GM11168 (cell line): Measurements from ENCODE around the gene TRIM71.
"Not testable (repeated sequence)": the region's sequence is repeated elsewhere in the genome, so short reads cannot be mapped to it uniquely, and the experiment has no call there.

Source experiments
- in situ Hi-C: fragments of 300-500 bp; cut with MboI; formaldehyde crosslinking; loops from one replicate; pipeline ENCODE4 v1.12.0; 2022; ENCODE audit warnings: low sequenced_read_pairs; ENCODE audit not compliant: unreplicated experiment

Gene TRIM71

DNA sequence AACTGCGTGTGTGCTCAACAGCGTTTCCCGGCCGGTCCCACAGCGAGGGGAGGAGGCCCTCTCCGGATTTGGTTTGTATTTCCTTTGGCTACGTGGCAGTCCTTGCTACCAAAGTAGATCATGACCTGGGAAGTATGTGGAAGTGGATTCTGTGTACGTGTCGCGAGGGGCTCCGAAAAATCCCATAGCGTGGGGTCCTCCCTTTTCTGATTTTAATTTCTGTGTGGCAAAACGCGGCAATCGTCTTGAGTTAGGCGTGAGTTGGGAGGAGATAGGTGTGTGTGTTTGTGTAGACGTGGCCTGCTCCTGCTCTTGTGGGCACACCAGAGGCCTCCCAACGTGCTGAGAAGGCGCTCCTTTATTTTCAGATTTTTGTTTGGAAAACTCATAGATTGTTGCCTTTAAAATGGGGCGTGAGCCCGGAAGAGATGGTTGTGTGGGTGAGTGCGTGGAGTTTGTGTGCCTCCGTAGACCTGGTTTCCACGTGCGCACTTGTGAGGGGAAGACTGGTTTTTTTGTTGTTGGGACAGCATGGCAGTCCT is 1.2 kb downstream of the TRIM71 start:
- in situ Hi-C loops = no loop called here

DNA sequence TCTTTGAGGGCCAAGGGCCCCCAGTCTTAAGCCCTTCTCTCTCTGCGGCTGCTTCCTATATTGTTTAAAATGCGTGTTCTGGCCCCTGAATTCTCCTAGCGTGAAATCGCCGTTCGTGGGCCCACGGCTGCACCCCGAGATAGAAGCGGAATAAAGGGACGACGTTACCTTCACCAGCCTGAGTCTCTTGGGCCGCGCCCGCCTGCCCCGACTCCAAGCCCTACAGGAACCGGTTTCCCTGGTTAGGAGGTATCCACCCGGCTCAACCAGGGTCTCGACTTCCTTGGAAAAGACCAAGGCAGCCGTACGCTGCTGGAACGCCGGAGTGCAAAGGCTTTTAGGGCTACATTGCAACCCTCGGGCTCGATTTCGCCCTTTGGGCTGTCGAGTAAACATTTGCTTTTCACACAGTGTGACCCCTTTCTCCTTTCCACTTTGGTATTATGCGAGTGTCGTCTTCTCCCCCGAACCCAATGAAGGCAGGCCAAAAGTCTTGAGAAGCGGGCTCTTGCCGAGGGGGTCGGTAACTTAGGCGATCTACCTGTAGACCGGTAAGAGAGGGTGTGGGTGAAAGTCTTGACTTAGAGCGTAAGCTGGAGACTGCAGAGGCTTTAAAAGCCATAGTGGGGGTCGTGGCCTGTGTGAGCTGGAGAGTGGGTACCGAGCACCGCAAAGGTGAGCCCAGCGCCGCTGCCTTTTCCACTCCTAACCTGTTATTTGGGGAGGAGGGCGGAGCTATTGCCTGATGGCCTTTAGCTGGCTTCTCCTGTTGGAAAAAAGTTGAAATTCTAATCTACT is 2.0 kb downstream of the TRIM71 start:
- in situ Hi-C loops = no loop called here

DNA sequence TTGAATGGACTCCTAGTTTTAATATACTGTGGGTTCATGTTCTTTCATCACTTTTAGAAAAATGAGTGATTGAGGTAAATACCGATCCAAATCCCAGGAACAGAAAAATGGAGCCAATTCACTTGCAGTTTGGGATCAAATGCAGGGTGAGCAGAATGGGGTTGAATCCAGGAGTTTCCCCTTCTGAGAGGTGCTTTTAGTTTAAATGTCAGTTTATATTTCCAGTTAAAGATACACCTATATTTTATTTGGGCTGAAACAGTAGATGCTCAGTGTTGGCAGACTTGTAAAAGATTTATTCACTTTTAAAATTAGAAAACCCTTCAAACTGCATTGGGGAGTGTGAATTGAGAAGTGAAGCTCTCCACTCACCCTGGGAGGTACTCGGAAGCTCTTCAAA is 2.6 kb downstream of the TRIM71 start:
- in situ Hi-C loops = no loop called here

DNA sequence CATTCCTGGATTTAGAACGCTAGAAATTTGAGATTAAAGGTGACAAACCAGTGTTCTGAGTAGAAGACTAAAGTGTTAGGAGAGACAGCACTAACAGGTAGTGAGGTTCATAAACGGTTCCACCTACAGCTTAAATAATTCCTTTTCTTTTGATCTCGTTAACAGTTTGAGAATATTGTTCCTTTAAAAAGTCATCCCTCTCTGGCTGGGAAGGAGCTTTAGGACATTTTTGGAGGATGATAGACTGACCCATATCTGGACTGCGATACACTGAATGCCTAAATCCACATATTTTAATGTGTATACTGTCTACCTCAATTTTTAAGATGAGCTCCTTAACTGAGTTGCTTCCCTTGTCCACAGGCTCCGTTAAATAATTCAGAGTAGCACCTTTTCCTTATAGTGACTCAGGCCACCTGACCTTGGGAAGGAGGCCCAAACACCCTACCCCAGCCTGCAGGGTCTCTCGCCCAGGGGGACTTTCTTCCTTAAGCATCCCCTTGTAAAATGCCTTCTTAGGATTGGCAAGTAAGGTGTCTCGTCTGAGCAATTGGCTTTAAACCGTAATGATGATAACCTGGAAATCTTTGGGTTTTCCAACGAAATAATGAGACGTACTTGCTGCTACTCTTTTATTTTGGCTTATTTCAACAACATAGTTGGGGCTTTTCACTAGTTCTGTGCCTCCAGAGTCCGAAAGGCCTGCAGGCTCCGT is 3.3 kb downstream of the TRIM71 start:
- in situ Hi-C loops = no loop called here

DNA sequence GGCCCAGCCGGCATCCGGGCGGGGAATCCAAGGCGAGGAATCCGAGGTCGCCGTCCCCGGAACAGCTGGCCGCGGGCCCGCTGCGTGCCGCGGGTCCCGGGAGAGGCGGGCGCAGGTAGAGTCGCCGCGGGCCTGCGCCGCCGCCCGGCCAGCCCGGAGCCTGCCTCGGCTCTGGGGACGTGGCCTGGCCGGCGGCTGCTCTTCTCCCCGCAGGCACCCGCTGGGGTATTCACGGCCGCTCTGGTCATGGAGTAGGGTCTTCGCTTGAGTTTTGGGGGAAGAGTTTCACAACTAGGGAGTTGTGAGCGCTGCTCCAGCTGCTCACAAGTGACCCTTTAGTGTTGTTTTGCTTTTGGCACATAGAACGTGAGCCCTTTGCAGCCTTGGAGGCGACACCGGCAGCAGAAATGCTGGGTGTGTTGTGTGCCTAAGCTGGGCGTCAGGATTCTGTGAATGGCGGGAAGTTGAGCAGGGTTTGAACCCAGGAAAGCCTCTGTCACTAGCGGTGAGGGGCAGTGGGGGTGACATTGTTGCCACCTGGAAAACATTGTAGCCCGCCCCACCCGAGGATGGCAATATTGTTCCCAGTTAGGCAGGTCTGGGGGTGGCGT is 4.0 kb downstream of the TRIM71 start:
- in situ Hi-C loops = no loop called here

DNA sequence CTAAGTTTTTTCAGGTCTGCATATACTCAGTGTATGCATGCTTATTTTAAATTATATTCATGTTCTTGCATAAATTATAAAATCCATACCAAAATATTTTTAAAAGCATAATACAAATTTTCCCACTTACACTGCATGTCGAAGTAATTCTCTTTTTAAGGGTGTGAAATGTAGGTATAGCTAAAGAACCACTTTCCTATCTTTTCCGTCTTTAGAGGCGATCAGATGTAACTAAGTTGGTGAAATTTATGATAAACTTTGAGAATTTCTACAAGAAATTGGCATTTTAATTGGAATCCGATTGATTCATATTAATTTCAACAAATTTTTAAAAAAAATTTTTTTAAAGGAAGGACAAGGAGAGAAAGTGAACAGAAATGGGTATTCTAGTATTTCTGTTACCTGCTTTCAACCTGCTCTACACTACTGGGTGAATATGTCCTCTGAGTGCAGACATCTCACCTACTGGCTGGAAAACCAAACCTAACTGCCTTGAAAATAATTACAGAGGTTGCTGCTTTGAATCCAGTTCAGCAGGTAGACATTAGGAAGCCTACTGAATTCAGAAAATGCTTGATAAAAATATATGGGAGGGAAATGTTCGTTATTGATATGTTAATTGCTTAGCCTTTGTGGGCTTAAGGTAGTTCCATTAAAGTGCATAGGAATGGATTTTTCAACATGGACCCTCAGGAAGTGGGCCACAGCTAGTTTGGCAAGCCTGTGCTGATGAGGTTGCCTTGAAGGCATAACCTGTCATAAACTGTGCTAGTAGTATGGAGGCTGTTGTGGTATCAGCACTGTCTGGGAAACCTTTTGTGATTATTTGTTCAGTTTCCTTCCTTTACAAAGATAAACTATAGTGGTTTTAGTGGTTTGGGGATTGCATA is 5.1 kb downstream of the TRIM71 start:
- in situ Hi-C loops = no loop called here

DNA sequence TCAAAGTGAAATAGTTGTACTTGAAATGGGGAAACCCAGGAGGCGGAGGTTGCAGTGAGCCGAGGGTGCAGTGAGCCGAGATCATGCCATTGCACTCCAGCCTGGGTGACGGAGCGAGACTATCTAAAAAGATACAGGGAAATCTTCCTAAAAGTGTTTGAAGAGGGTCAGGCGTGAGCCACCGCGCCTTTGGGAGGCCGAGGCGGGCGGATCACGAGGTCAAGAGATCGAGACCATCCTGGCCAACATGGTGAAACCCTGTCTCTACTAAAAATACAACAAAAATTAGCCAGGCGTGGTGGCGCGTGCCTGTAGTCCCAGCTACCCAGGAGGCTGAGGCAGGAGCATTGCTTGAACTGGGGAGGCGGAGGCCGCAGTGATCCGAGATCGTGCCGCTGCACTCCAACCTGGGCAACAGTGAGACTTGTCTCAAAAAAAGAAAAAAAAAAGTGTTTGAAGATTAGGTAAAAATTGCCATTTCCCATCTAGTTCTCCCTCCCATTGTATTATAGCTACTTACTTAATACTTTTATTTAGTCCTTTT is 5.9 kb downstream of the TRIM71 start:
- in situ Hi-C loops = not testable (repeated sequence)

DNA sequence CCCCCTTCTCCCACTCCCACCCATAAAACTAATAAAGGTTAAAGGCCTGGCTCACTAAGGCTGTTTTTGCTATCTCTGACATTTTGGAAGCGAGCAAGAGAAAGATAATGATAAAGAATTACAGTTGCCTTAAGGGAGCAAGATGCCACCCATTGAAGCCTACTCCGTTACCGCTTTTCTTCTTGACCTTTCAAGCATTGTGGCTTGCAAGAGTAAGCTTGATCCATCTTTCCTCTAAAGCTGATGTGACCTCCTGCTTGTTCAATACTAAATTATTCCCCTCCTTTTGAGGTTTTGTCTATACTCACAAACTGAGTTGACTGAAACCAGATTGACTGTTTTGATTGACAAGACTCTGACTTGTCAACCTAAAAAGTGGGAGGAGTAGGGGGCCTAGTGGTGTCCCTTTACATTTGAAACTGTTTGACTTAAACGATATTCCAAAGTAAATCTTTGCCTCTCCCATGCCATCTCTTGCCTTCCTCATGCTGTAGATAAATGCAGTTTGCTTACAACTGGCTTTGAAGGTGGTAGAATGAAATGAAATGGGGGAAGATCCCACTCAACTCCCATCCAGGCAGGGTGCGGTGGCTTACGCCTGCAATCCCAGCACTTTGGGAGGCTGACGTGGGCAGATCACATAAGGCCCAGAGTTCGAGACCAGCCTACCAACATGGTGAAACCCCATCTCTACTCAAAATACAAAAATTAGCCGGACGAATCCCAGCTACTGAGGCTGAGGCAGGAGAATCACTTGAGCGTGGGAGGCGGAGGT is 8.0 kb downstream of the TRIM71 start:
- in situ Hi-C loops = no loop called here

DNA sequence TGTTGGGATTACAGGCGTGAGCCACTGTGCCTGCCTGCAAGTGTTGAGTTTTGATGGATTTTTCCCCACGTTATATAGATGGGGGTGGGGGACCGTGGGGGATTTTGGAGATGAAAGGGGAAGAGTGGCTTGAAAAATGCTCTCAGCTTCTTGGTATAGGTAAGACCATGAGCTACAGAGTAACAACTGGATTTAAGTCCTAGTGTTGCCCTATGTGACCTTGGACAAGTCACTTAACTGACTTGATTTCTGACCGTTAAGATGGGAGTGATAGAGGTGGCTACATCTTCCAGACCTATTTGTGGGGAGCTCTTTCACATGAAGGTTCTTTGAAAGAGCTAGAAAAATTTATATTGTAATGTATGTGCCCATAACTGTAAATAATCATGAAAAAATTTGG is 13.3 kb downstream of the TRIM71 start:
- in situ Hi-C loops = no loop called here

DNA sequence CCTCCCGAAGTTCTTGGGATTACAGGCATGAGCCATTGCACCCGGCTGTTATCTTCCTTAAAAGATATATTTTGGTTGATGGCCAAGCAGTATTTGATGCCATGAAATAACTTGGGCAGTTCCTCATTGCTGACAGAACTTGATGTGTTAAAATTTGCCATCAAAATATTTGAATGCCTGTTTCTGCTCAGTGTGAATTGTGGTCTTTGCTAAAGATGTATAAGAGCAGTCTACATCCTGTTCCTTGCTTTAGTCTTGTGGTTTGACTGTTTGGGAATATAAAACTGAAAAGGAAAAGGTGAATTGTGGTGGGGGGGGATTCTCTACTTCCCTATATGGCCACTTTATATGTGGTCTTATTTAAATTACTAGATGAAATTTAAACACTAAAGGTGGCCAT is 14.0 kb downstream of the TRIM71 start:
- in situ Hi-C loops = no loop called here

DNA sequence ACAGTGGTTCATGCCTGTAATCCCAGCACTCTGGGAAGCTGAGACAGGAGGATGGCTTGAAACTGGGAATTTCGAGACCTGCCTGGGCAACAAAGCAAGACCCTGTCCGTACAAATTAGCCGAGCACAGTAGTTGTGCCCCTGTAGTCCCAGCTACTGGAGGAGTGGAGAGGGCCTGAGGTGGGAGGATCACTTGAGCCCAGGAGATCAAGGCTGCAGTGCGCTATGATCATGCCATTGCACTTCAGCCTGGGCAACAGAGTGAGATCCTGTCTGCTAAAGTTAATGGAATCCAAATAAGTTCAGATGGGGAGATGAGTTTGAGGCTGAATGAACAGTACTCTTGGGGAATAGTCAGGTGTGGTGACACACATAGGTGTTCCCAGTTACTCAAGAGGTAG is 14.4 kb downstream of the TRIM71 start:
- in situ Hi-C loops = no loop called here

DNA sequence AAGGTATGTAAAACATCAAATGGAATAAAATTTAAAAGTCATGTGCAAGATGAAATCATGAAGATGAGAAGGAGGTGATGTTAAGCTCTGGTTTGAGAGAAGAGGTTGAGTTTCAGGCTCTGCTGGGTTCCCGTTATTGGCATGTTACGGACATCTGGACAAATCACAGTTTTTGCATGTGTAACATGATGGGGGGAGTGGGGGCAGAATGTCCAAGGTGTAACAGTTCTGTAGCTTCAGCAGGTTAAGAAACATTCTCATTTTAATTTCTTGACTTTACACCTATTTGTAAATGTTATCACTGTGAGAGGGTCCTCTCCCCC is 17.2 kb downstream of the TRIM71 start:
- in situ Hi-C loops = no loop called here

DNA sequence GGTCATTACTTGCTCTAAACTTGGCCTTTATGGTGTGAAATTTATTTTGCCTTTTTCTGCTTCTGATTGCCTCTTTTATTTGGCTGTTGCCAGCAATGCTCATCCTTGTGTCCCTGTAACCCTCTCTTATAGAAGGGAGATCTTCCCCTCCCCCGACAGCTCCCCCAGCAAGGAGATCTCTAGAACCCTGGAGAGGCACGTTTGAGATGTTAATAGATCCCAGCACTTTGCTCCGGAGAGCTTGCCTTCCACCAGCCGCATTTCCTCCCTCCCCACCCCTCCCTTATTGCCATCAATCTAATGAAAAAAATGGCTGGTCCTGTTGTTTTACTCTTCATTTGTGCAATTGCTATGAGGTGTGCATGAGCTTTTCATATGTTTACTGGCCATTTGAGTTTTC is 18.2 kb downstream of the TRIM71 start:
- in situ Hi-C loops = no loop called here

DNA sequence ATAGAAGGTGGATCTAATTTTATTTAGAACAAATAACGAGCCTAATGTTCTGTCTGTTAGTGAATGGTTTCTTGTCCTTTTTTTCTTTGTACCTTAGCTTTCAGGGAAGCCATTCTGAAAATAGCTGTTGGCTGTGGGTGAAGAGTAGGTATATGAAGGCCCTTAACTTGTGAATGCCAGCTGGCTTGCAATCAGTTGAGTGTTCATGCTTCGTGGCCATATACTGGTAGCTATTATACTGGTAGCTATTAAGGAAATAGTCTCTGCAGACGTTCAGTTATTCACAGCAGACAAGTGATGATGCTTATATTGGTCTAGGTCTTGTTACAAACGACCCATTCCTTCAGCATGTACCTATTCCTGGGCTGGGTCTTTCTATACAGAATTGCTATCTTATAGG is 18.8 kb downstream of the TRIM71 start:
- in situ Hi-C loops = no loop called here

DNA sequence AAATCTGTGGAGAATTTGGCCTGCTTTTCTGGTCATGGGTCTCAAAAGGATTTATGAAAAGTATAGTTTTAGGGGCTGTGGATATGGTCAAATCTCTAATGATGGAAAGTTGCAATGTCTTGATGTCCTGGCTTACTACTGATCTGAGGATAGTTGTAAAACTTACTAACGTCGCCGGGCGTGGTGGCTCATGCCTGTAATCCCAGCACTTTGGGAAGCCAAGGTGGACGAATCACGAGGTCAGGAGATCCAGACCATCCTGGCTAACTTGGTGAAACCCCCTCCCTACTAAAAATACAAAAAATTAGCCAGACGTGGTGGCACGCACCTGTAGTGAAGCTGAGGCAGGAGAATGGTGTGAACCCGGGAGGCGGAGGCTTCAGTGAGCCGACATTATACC is 19.6 kb downstream of the TRIM71 start:
- in situ Hi-C loops = no loop called here

DNA sequence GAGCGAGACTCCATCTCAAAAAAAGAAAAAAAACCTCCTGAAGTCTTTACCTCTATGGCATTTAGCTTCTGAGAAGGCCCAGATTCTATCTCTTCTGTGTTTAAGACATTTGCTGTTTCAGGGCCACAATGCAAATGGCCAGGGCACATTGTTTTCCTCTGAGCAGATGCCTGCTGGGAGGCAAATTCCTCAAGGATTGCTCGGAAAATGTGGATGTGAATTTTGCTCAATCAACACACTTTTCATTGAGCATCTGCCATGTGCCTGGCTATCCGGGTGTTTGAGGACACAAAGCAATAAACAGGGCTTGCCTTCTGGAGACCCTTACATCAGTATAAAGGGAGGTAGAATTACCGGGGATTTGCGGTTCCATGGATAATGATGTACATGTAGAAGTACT is 20.0 kb downstream of the TRIM71 start:
- in situ Hi-C loops = no loop called here

DNA sequence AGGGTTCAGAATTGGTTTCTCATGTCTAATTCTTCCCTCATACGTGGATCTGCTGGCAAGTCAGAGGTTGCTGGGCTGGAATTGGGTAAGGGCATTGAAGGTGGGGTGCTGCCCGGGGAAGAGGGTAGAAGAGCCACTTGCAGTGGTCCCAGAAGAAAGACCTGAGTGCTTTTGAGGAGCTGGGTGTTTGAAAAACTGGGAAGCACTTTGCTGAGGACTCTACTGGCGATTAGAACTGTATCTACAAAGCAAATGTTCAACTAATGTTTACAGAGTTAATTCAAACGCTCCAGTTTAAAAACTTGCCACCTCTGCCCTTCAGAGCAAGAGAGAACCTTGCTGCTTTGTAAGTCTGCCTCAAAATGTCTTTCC is 21.9 kb downstream of the TRIM71 start:
- in situ Hi-C loops = no loop called here

DNA sequence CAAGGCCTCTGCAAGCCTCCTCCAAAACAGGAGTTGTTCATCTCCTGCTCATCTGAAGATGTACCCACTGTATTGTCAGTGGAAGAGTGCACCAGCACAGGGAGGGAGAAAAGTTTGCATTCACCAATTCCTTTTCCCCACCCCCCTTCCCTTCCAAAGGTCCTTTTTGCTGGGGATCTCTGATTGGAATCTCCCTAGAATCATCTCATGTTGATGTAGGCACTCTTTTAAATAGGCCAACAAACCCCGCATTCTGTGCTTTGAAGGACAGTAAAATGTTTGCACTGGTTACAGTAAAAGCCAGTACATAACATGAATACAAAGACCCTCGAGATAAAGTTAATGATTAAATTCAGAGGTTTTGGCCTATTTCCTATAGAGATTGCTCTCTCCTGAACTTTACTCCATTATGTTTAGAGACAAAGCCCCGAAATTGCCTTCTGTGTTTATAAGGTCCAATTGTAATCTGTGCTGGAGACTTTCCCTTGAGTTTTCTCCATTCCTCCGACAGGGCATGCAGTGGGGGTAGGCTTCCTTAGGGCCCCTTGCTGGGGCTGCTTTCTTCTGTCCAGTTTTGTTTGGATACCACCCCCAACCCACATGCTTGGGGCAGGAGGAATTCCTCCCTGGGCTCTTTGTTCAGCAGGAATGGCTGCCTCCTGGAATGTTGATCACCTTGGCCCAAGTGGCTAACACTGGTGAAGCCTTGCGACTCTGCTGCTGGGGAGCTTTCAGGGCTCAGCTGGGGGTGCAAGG is 22.5 kb downstream of the TRIM71 start:
- in situ Hi-C loops = no loop called here

DNA sequence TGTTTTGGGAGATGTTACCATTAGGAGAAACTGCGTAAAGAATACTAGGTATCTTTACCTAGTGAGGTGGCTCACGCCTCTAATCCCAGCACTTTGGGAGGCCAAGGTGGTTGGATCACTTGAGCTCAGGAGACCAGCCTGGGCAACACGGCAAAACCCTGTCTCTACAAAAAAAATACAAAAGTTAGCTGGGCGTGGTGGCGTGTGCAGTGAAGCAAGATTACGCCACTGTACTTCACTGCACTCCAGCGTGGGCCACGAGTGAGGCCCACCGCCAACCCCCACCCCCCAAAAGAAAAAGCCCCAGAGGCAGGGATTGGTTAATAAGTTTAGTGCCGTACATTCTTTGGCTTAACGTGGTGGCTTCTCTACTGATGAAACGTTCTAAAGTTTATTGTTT is 23.5 kb downstream of the TRIM71 start:
- in situ Hi-C loops = no loop called here
